HepG2 (cell line): ENCODE measurements around the gene SNX13. TPM values are rescaled to one million over a fixed set of nuclear protein-coding genes. Genes with fewer than 3 reads are reported as not detected.

Experiments used
- ATAC-seq: fragments of 200-7000 bp; cut with Tn5 transposase; 3 replicates; pipeline ENCODE4 v1.9.1; 2020; ENCODE audit warnings: mild to moderate bottlenecking, moderate library complexity
- BruUV-seq: library from RNA; stranded (reverse); fragments of 400-500 nt; replicated peaks from 2 replicates; lab custom pipeline; 2021; lab: Mats Ljungman, UMichigan
- CTCF ChIA-PET: fragments of 300-600 bp; formaldehyde crosslinking; extraction: SDS; loops from one replicate; lab custom pipeline; 2021; ENCODE audit warnings: low total read pairs, inconsistent platforms, low intra/inter-chr PET ratio; lab: Yijun Ruan, JAX
- POLR2A ChIA-PET: fragments of 350-600 bp; sonication (Branson Sonifier 250); formaldehyde crosslinking; loops from one replicate; lab custom pipeline; 2020; ENCODE audit warnings: antibody characterized with exemption, inconsistent platforms; lab: Yijun Ruan, JAX
- DNase-seq: peaks from one replicate; pipeline ENCODE4 v3.0.0-alpha.2; 2015; ENCODE audit warnings: low spot score
- FAIRE-seq: peaks from 3 replicates; lab custom pipeline; 2011; peaks lifted over from hg19 to GRCh38; lab: Jason Lieb, UNC
- H2AFZ ChIP-seq: one replicate; pipeline ENCODE4 v1.6.1; 2011; ENCODE audit warnings: low read length, inconsistent platforms
- H3K27ac ChIP-seq: fragments of 300-600 bp; 3 replicates; pipeline ENCODE4 v1.8.0; 2011; ENCODE audit warnings: mixed run types, mild to moderate bottlenecking, mixed read lengths, low read length, inconsistent platforms; ENCODE audit not compliant: insufficient read depth; ENCODE audit errors: extremely low read length
- H3K27me3 ChIP-seq, 2 experiments: fragments of 200-600 bp in 1 of 2; 2 replicates in 1 of 2; 3 replicates in 1 of 2; pipeline versions ENCODE4 v1.6.0 to v1.8.0; 2011; ENCODE audit warnings: low read length in 2 of 2, mild to moderate bottlenecking in 2 of 2, moderate library complexity in 2 of 2, inconsistent platforms in 1 of 2; ENCODE audit not compliant: insufficient read depth in 2 of 2, control insufficient read depth in 1 of 2
- H3K36me3 ChIP-seq, 2 experiments: fragments of 200-600 bp in 1 of 2; replicated peaks in 1 of 2; 2 replicates in 1 of 2; 3 replicates in 1 of 2; pipeline versions ENCODE4 v1.5.1 to v1.8.0; 2011; ENCODE audit warnings: low read length in 2 of 2, inconsistent platforms in 1 of 2; ENCODE audit not compliant: insufficient read depth in 2 of 2, control insufficient read depth in 1 of 2
- H3K4me1 ChIP-seq: 2 replicates; pipeline ENCODE4 v1.5.1; 2012; ENCODE audit warnings: low read length, inconsistent platforms; ENCODE audit not compliant: insufficient read depth
- H3K4me2 ChIP-seq: 2 replicates; pipeline ENCODE4 v1.6.0; 2011; ENCODE audit warnings: low read depth, low read length, inconsistent platforms
- H3K4me3 ChIP-seq, 3 experiments: fragments of 200-600 bp in 1 of 3; sonication (generic), shearing (Covaris generic) in 1 of 3; replicated peaks in 1 of 3; 2 replicates each; pipeline ENCODE4 v1.5.1; 2011 to 2016; ENCODE audit warnings: low read length in 3 of 3, inconsistent platforms in 2 of 3, low read depth in 2 of 3, mild to moderate bottlenecking in 2 of 3, control low read depth in 1 of 3, mixed read lengths in 1 of 3; ENCODE audit not compliant: insufficient read depth in 1 of 3
- H3K79me2 ChIP-seq: one replicate; pipeline ENCODE4 v1.6.1; 2011; ENCODE audit warnings: low read length, inconsistent platforms; ENCODE audit not compliant: insufficient read depth
- H3K9ac ChIP-seq: 2 replicates; pipeline ENCODE4 v1.6.0; 2011; ENCODE audit warnings: mild to moderate bottlenecking, low read depth, low read length, inconsistent platforms; ENCODE audit not compliant: insufficient read depth
- H3K9me3 ChIP-seq: 2 replicates; pipeline ENCODE4 v1.5.1; 2012; ENCODE audit warnings: mild to moderate bottlenecking, low read length
- H4K20me1 ChIP-seq: 2 replicates; pipeline ENCODE4 v1.6.0; 2011; ENCODE audit warnings: inconsistent platforms, mild to moderate bottlenecking, low read length, moderate library complexity; ENCODE audit not compliant: insufficient read depth
- BCL6 ChIP-seq: IDR thresholded peaks from 2 replicates; pipeline ENCODE4 v1.6.1; 2016; ENCODE audit warnings: missing genetic modification reagents, missing compliant biosample characterization
- DMAP1 ChIP-seq: IDR thresholded peaks from 2 replicates; pipeline ENCODE4 v1.6.1; 2016
- ETV6 ChIP-seq: sonication (generic); formaldehyde crosslinking; conservative IDR thresholded peaks from 2 replicates; pipeline ENCODE4 v1.4.0; 2020; ENCODE audit warnings: missing genetic modification reagents
- FOXA1 ChIP-seq, 2 experiments: fragments of 450-650 bp in 1 of 2; sonication (generic) in 1 of 2; formaldehyde crosslinking in 1 of 2; IDR thresholded peaks; 2 replicates each; pipeline versions ENCODE4 v1.4.0 to v1.6.1; 2016 to 2020; ENCODE audit warnings: missing genetic modification reagents in 1 of 2
- MYNN ChIP-seq: sonication (generic); formaldehyde crosslinking; IDR thresholded peaks from 2 replicates; pipeline ENCODE4 v1.4.0; 2020; ENCODE audit warnings: mild to moderate bottlenecking, low read depth, missing genetic modification reagents
- NFYC ChIP-seq: IDR thresholded peaks from 2 replicates; pipeline ENCODE4 v1.6.1; 2016; ENCODE audit warnings: missing genetic modification reagents, missing compliant biosample characterization
- SMAD3 ChIP-seq: sonication (generic); formaldehyde crosslinking; IDR thresholded peaks from 2 replicates; pipeline ENCODE4 v1.4.0; 2020; ENCODE audit warnings: missing genetic modification reagents
- SUZ12 ChIP-seq: fragments of 150-350 bp; IDR thresholded peaks from 2 replicates; pipeline ENCODE4 v1.6.1; 2014; ENCODE audit warnings: low read depth, low read length
- TRIM24 ChIP-seq: sonication (generic); formaldehyde crosslinking; IDR thresholded peaks from 2 replicates; pipeline ENCODE4 v1.8.0; 2022; ENCODE audit warnings: mild to moderate bottlenecking, missing genetic modification reagents
- ZNF282 ChIP-seq: fragments of 450-650 bp; IDR thresholded peaks from 2 replicates; pipeline ENCODE4 v1.6.1; 2018; ENCODE audit not compliant: partially characterized antibody
- ZNF331 ChIP-seq: sonication (generic); formaldehyde crosslinking; IDR thresholded peaks from 2 replicates; pipeline ENCODE4 v1.4.0; 2020; ENCODE audit warnings: missing genetic modification reagents
- ZNF431 ChIP-seq: sonication (generic); formaldehyde crosslinking; IDR thresholded peaks from 2 replicates; pipeline ENCODE4 v1.9.0; 2022; ENCODE audit warnings: missing genetic modification reagents, low read depth, mild to moderate bottlenecking, borderline replicate concordance
- ZNF441 ChIP-seq: sonication (generic); formaldehyde crosslinking; IDR thresholded peaks from 2 replicates; pipeline ENCODE4 v1.7.0; 2021; ENCODE audit warnings: missing genetic modification reagents, borderline replicate concordance
- ZNF564 ChIP-seq: sonication (generic); formaldehyde crosslinking; IDR thresholded peaks from 2 replicates; pipeline ENCODE4 v1.8.1; 2023; ENCODE audit warnings: mild to moderate bottlenecking, missing genetic modification reagents
- ZNF577 ChIP-seq: sonication (generic); formaldehyde crosslinking; IDR thresholded peaks from 2 replicates; pipeline ENCODE4 v1.4.0; 2020; ENCODE audit warnings: mild to moderate bottlenecking, low read depth, missing genetic modification reagents, borderline replicate concordance
- ZNF749 ChIP-seq: sonication (generic); formaldehyde crosslinking; IDR thresholded peaks from 2 replicates; pipeline ENCODE4 v1.8.0; 2022; ENCODE audit warnings: mild to moderate bottlenecking, missing genetic modification reagents, moderate library complexity, borderline replicate concordance
- ZNF775 ChIP-seq: sonication (generic); formaldehyde crosslinking; IDR thresholded peaks from 2 replicates; pipeline ENCODE4 v1.4.0; 2020; ENCODE audit warnings: missing genetic modification reagents, mild to moderate bottlenecking, moderate library complexity, borderline replicate concordance
- WGBS: methylation state at CpG from one replicate; pipeline ENCODE4 v1.1.6; 2017; ENCODE audit warnings: low lambda C conversion rate; 5-methylcytosine and 5-hydroxymethylcytosine counted together
- in situ Hi-C: cut with HindIII; loops from 2 replicates; pipeline ENCODE4 v1.10.0; 2017; ENCODE audit warnings: low pct_unique_long_range_greater_than_20kb; ENCODE audit not compliant: extremely low pct_ligation_motif_present
- intact Hi-C: fragments of 100-400 bp; cut with micrococcal nuclease; formaldehyde crosslinking; loops from one replicate; pipeline ENCODE4 v1.10.0; 2022; ENCODE audit not compliant: unreplicated experiment
- polyA plus RNA-seq, 8 experiments: library from polyadenylated mRNA; depleted of rRNA in 3 of 8; stranded (reverse) in 7 of 8; unstranded in 1 of 8; fragments of >200 nt; fragmentation: Illumina TruSeq in 4 of 8; extraction: Trizol in 4 of 8; gene quantifications; 2 replicates each; pipeline versions ENCODE4 v1.2.1 to v1.2.3, GENCODE V29; 2011 to 2016; ENCODE audit warnings: low read depth in 4 of 8, missing spikeins in 1 of 8, mixed read lengths in 1 of 8; ENCODE audit not compliant: insufficient read depth in 1 of 8
- total RNA-seq, 5 experiments: library from RNA; depleted of rRNA; stranded (reverse); fragments of >200 nt; fragmentation: Illumina TruSeq; extraction: Trizol; gene quantifications; 2 replicates each; pipeline ENCODE4 v1.2.3, GENCODE V29; 2016; ENCODE audit warnings: low read depth in 1 of 5
- TF ChIP-seq, protein P1 (sequence below): sonication (generic); formaldehyde crosslinking; IDR thresholded peaks from 2 replicates; pipeline ENCODE4 v1.8.1; 2022; ENCODE audit warnings: low read depth, mild to moderate bottlenecking, missing genetic modification reagents
- TF ChIP-seq, protein P2 (sequence below): sonication (generic); formaldehyde crosslinking; IDR thresholded peaks from 2 replicates; pipeline ENCODE4 v1.4.0; 2020; ENCODE audit warnings: missing genetic modification reagents

Gene SNX13
- total and polyA plus RNA-seq, 2 of the 13 experiments (the other 11 are each of a cell fraction or from before 2014, with no cell fraction given) = 14.3 to 32.3 TPM

GRCh38 chr7:17830206-17830605 lies 110.1 kb downstream of the SNX13 start:
- no TSS peak for BruUV-seq
- DNase-seq = no peak
- in situ Hi-C loops = no loop called here
- Histone ChIP-seq H3K79me2 (no peaks in the 10 kb centered on the region), H3K4me3 (no peak overlapping the region), H3K4me2 (no peak overlapping the region), H3K27me3 (no peaks in the 10 kb centered on the region), H4K20me1 (no peaks in the 10 kb centered on the region), H3K9me3 (no peaks in the 10 kb centered on the region), H3K27ac (no peak overlapping the region), H3K36me3 (peaks cover 0 to 5% of the 10 kb centered on the region in 2 experiments; a peak in 1 of 5 replicates), H2AFZ (no peak overlapping the region), H3K4me1 (no peaks in the 10 kb centered on the region), H3K9ac (no peak overlapping the region)
- no peak for ATAC-seq
- FAIRE-seq = no peak
- ChIA-PET CTCF (no interaction called here), POLR2A (no interaction called here)
- no peak for TF ChIP-seq ZNF331 (CRISPR knock-in tag)
- TF ChIP-seq FOXA1 (IDR thresholded peaks at IDR 0.05) = no peak
- no peak for TF ChIP-seq FOXA1 (CRISPR knock-in tag; IDR thresholded peaks at IDR 0.05)
- TF ChIP-seq ZNF431 (CRISPR knock-in tag) = no peak
- TF ChIP-seq DMAP1 (CRISPR knock-in tag) = no peak
- intact Hi-C loops = no loop called here
- WGBS = 87% methylated on average over 1 of the region's 1 CpG

- no peak for FAIRE-seq
- Histone ChIP-seq H3K79me2 (no peaks in the 10 kb centered on the region), H3K4me1 (no peaks in the 10 kb centered on the region), H3K9ac (no peak overlapping the region), H3K4me2 (no peak overlapping the region), H3K27ac (no peak overlapping the region), H3K36me3 (peaks cover 0 to 1% of the 10 kb centered on the region in 2 experiments; a peak in 1 of 5 replicates), H3K27me3 (no peaks in the 10 kb centered on the region), H2AFZ (no peak overlapping the region), H3K9me3 (no peaks in the 10 kb centered on the region), H3K4me3 (no peak overlapping the region), H4K20me1 (no peaks in the 10 kb centered on the region)
- in situ Hi-C loops (no loop called here), intact Hi-C loops (no loop called here)
- BruUV-seq = no TSS peak
- CTCF ChIA-PET = no interaction called here
- no peak for DNase-seq
- WGBS = 98% methylated on average over 3 of the region's 3 CpGs
- no peak for ATAC-seq
- POLR2A ChIA-PET = no interaction called here
- TF ChIP-seq MYNN (CRISPR knock-in tag) (no peak), ZNF749 (CRISPR knock-in tag) (no peak), ZNF577 (no peak), BCL6 (CRISPR knock-in tag) (no peak), TRIM24 (no peak), ZNF564 (no peak), ETV6 (CRISPR knock-in tag) (no peak), SUZ12 (no peak), SMAD3 (CRISPR knock-in tag) (no peak), ZNF775 (CRISPR knock-in tag) (no peak), ZNF282 (no peak), NFYC (no peak), ZNF441 (CRISPR knock-in tag) (no peak)
- TF ChIP-seq, protein P1, sequence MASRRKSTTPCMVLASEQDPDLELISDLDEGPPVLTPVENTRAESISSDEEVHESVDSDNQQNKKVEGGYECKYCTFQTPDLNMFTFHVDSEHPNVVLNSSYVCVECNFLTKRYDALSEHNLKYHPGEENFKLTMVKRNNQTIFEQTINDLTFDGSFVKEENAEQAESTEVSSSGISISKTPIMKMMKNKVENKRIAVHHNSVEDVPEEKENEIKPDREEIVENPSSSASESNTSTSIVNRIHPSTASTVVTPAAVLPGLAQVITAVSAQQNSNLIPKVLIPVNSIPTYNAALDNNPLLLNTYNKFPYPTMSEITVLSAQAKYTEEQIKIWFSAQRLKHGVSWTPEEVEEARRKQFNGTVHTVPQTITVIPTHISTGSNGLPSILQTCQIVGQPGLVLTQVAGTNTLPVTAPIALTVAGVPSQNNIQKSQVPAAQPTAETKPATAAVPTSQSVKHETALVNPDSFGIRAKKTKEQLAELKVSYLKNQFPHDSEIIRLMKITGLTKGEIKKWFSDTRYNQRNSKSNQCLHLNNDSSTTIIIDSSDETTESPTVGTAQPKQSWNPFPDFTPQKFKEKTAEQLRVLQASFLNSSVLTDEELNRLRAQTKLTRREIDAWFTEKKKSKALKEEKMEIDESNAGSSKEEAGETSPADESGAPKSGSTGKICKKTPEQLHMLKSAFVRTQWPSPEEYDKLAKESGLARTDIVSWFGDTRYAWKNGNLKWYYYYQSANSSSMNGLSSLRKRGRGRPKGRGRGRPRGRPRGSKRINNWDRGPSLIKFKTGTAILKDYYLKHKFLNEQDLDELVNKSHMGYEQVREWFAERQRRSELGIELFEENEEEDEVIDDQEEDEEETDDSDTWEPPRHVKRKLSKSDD = no peak
- TF ChIP-seq, protein P2, sequence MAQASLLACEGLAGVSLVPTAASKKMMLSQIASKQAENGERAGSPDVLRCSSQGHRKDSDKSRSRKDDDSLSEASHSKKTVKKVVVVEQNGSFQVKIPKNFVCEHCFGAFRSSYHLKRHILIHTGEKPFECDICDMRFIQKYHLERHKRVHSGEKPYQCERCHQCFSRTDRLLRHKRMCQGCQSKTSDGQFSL = no peak
Observed at GRCh38 chr7:17829001-17829400, 111.3 kb downstream of the SNX13 start.
